AG10803 (cell line): Measurements from ENCODE around the gene CDH22.

Experiments
- DNase-seq: peaks from one replicate; pipeline ENCODE4 v3.0.0; 2010; ENCODE audit warnings: low read depth
- H3K4me3 ChIP-seq: 2 replicates; pipeline ENCODE4 v1.5.1; 2011; ENCODE audit warnings: mild to moderate bottlenecking, low read length, control low read depth
- CTCF ChIP-seq: conservative IDR thresholded peaks from 2 replicates; pipeline ENCODE4 v1.5.1; 2011; ENCODE audit warnings: mild to moderate bottlenecking, low read length, control low read depth, inconsistent platforms

CDH22 gene

GRCh38 chr20:46273717-46274116, 34.6 kb downstream of the CDH22 start:
- TF ChIP-seq CTCF = no peak
- H3K4me3 ChIP-seq = no peak overlapping the region
- DNase-seq = no peak

- no peak for TF ChIP-seq CTCF
- DNase-seq = no peak
- H3K4me3 ChIP-seq = no peak overlapping the region
Observed at GRCh38 chr20:46272389-46273047, 35.8 kb downstream of the CDH22 start.

GRCh38 chr20:46270977-46271744, 37.1 kb downstream of the CDH22 start:
- no peak for DNase-seq
- TF ChIP-seq CTCF = no peak
- no peak overlapping the region for H3K4me3 ChIP-seq

GRCh38 chr20:46269372-46269771, 38.9 kb downstream of the CDH22 start:
- TF ChIP-seq CTCF = no peak
- H3K4me3 ChIP-seq = no peak overlapping the region
- DNase-seq = no peak

GRCh38 chr20:46268662-46269061, 39.6 kb downstream of the CDH22 start:
- no peak for DNase-seq
- no peak for TF ChIP-seq CTCF

GRCh38 chr20:46268131-46268614, 40.1 kb downstream of the CDH22 start:
- DNase-seq = no peak
- no peak overlapping the region for H3K4me3 ChIP-seq
- TF ChIP-seq CTCF = no peak

More at GRCh38 chr20:46268662-46269061, 39.6 kb downstream of the CDH22 start:
- no peak overlapping the region for H3K4me3 ChIP-seq
